Measurements from ENCODE around the gene CNKSR1.
"Not testable (repeated sequence)": the region's sequence is repeated elsewhere in the genome, so short reads cannot be mapped to it uniquely, and the experiment has no call there.

Gene CNKSR1

DNA sequence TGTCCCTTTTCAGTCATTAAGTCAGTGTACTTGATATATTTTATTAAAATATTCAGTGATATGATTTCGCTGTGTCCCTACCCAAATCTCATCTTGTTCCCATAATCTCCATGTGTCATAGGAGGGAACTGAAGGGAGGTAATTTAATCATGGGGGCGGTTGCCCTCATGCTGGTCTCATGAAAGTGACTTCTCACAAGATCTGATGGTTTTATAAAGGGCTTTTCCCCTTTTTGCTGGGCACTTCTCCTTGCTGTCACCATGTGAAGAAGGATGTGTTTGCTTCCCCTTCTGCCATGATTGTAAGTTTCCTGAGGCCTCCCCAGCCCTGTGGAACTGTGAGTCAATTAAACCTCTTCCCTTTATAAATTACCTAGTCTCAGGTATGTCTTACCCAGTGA is 53.4 kb downstream of the CNKSR1 start:
- not testable (repeated sequence) for DNase-seq (ENCODE audit: low spot score)

DNA sequence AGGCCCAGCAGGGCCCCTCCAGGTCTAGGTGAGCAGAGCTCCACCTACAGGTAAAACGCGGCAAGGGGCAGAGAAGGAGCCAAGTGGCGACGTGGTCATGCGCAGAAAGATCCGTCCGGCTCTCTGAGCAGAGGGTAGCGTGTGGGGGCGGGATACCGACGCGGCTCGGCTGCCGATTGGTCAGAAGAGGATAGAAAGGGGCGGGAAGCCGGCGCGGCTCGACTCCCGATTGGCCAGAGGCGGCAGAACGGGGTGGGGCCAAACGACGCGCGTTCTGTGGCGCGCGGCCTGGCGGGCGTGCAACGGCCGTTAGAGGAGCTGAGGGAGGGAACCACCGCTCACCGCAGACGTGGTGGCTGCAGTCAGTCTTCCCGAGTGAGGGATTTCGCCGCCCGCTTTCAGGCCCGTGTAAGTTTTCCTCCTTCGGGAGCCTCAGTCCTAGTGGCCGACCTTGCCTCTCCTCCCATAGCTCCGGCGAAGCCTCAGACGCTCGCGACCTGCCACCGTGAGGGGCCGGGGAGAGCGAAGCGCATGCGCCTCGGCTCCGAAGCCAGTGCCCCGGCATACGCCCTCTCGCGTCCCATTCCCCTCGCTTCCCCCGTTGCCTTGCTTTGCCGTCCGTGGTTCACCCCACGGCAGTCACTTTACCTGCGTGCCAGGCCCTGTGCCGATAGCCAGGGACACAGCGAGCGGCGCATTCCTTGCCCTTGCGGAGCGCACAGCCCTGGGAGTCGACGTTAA is 56.8 kb downstream of the CNKSR1 start, which contains the start of gene CEP85:
Gene CEP85, plus strand, starts transcription at position 298 of the 741 bp plus-strand sequence. CDS start 5,584 bp downstream, outside the sequence.
- peak; percentile 99 for DNase-seq (ENCODE audit: low spot score)

GRCh38 chr1:26234644-26235370 is 57.5 kb downstream of the CNKSR1 start:
- DNase-seq (ENCODE audit: low spot score), result peak; percentile 60

- DNase-seq (ENCODE audit: low spot score), result peak; percentile 79
Measured at GRCh38 chr1:26237230-26237966, 60.1 kb downstream of the CNKSR1 start.

All from hematopoietic multipotent progenitor cell treated with erythropoietin and hydrocortisone succinate and interleukin-3 and kit ligand, for 15 days (in vitro differentiated cells).